Adipocyte (in vitro differentiated cells): Measurements from ENCODE around the gene UNC79.
A peak's percentile ranks its signal among the peaks of the same experiment; 100 is the strongest.

Experiments used
- DNase-seq: peaks from one replicate; pipeline ENCODE4 v3.0.0-alpha.2; 2015; ENCODE audit warnings: low read depth
- H3K27me3 ChIP-seq: replicated peaks from 2 replicates; pipeline ENCODE4 v1.7.0; 2013; ENCODE audit warnings: mild to moderate bottlenecking, low read length, moderate library complexity; ENCODE audit not compliant: control insufficient read depth, insufficient read depth
- H3K36me3 ChIP-seq: 2 replicates; pipeline ENCODE4 v1.7.0; 2013; ENCODE audit warnings: low read length, mild to moderate bottlenecking, moderate library complexity; ENCODE audit not compliant: control insufficient read depth, insufficient read depth, severe bottlenecking
- H3K4me1 ChIP-seq: 2 replicates; pipeline ENCODE4 v1.7.0; 2013; ENCODE audit warnings: mild to moderate bottlenecking, low read length, moderate library complexity; ENCODE audit not compliant: control insufficient read depth, insufficient read depth
- H3K4me3 ChIP-seq: 2 replicates; pipeline ENCODE4 v1.7.0; 2013; ENCODE audit warnings: mild to moderate bottlenecking, low read length, moderate library complexity
- H3K9ac ChIP-seq: 2 replicates; pipeline ENCODE4 v1.7.0; 2013; ENCODE audit warnings: mild to moderate bottlenecking, low read length, moderate library complexity
- H3K9me3 ChIP-seq: 2 replicates; pipeline ENCODE4 v1.7.0; 2013; ENCODE audit warnings: mild to moderate bottlenecking, low read length, moderate library complexity; ENCODE audit not compliant: control insufficient read depth

Gene UNC79

DNA sequence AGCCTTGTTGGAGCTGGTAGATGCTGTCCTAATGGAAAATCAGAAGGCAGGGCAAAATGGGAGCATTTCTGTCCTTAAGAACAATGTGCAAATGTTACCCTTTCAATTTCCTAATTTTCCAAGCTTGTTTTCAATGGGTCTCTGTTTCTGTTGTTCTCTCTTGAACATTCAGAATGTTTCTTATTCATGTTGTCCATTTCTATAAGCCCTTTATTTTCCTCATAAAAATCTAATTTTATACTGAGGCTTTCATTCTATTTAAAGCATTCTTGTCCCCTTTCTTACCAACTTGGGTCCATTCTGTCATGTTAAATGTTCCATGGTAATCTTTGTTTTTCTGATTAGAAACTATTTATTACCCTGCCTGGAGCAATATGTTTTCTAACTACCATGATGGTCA, 232.6 kb downstream of the UNC79 start:
- Histone ChIP-seq H3K36me3 (no peaks in the 10 kb centered on the region), H3K9ac (no peak overlapping the region), H3K4me1 (no peaks in the 10 kb centered on the region), H3K9me3 (peaks cover 58% of the 10 kb centered on the region), H3K4me3 (no peak overlapping the region), H3K27me3 (no peaks in the 10 kb centered on the region)
- no peak for DNase-seq

DNA sequence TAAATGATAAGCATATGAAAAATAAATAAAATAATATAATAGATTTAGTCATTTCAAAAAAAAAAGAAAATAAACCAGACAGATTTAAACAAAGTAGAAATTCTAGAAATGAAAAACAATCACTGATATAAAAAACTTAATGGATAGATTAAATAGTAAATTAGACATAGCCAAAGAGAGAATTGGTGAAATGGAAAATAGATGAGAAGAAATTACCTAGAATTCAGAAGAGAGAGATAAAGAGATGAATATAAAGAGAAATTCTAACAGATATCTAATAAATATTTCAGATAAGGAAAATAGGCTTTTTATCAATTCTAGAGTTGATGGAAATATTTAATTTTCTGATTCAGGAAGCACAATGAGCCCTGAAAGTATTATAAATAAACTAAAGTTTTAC, 234.4 kb downstream of the UNC79 start:
- peaks cover 64% of the 10 kb centered on the region for H3K9me3 ChIP-seq
- no peak for DNase-seq
- no peaks in the 10 kb centered on the region for H3K4me1 ChIP-seq
- no peaks in the 10 kb centered on the region for H3K36me3 ChIP-seq
- H3K4me3 ChIP-seq = peak overlapping the region; percentile 41
- H3K27me3 ChIP-seq = no peaks in the 10 kb centered on the region
- H3K9ac ChIP-seq = no peak overlapping the region

DNA sequence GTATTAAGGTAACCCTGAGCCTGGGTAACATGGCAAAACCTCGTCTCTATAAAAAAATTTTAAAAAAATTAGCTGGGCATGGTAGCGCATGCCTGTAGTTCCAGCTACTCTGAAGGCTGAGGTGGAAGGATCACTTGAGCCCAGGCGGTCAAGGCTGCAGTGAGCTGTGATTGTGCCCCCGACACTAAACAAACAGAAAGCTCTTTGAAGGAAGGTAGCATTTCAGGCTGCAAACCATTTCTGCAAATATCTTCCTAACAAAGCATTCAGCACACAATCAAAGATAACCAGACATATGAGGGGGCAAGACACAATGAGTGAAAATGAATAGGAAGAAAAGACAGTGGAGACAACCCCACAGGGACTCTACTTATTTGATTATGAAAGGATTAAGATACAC, 238.9 kb downstream of the UNC79 start:
- no peak overlapping the region for H3K9ac ChIP-seq
- no peaks in the 10 kb centered on the region for H3K36me3 ChIP-seq
- DNase-seq = no peak
- peaks cover 37% of the 10 kb centered on the region for H3K9me3 ChIP-seq
- no peaks in the 10 kb centered on the region for H3K27me3 ChIP-seq
- no peaks in the 10 kb centered on the region for H3K4me1 ChIP-seq
- H3K4me3 ChIP-seq = no peak overlapping the region

DNA sequence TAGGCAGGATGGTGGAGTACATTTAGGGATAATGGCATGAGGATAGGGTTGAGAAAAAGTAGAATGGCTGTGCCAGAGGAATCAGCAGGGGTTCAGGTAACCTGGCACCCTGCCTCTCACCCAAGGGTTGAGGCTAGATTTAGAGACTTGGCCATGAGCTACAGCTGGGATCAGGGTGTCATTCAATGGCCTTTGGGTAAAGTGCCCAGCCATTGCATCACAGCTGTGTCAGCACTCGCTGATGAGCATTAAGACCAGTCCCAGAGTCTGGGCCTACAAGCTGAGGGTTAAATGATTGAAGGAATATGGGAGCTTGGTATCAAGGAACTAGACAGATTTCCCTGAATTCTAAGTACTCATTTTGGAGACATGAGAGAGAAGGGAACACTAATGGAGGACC, 243.6 kb downstream of the UNC79 start:
- Histone ChIP-seq H3K9me3 (no peaks in the 10 kb centered on the region), H3K36me3 (no peaks in the 10 kb centered on the region), H3K4me1 (no peaks in the 10 kb centered on the region), H3K27me3 (no peaks in the 10 kb centered on the region), H3K4me3 (no peak overlapping the region), H3K9ac (no peak overlapping the region)
- no peak for DNase-seq

DNA sequence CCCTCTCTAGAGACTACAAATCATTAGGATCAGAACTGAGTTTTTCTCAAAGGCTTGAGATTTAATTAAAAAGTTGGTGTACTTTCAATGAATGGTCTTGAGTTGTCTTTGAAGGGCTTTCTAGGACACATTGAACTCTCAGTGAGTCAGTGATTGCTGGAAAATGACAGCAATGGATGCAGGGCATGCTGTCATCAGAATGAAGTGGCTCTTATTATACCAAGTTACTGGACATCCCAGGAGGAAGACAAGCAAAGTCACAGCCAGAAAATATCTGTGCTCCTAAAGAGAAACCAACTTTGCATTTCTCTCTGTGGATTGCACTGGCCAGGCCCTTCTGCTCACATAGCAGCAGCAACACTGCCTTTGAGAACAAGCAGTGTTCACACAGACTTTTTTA, 244.9 kb downstream of the UNC79 start:
- no peaks in the 10 kb centered on the region for H3K9me3 ChIP-seq
- no peaks in the 10 kb centered on the region for H3K36me3 ChIP-seq
- no peaks in the 10 kb centered on the region for H3K4me1 ChIP-seq
- no peak for DNase-seq
- H3K9ac ChIP-seq = no peak overlapping the region
- H3K27me3 ChIP-seq = no peaks in the 10 kb centered on the region
- H3K4me3 ChIP-seq = no peak overlapping the region

DNA sequence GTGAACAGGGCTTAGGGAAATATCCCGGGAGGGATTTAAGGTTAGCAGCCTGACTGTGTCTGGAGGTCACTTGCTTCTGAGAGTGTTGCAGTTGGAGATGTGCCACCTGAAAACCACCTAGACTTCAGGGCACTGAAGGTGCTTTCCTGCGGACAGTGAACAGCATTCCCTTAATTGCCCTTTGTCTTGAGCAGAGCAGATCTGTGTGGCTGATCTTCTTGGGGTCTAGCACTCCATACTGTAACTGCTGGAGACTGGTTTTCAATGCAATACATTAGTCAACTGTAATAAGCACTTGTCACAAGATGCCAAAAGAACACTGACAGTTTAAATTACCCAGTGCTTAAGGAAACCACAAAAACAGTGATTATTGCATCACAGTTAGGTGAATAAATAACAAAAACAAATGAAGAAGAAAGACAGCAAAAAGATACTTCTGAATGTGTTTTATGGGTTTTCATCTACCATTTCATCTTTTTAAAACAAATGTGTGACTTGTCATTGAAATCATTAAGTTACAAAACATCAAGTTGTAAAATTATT, 245.7 kb downstream of the UNC79 start:
- no peak overlapping the region for H3K9ac ChIP-seq
- H3K36me3 ChIP-seq = no peaks in the 10 kb centered on the region
- H3K4me1 ChIP-seq = no peaks in the 10 kb centered on the region
- H3K4me3 ChIP-seq = no peak overlapping the region
- H3K9me3 ChIP-seq = no peaks in the 10 kb centered on the region
- no peaks in the 10 kb centered on the region for H3K27me3 ChIP-seq
- DNase-seq = no peak

DNA sequence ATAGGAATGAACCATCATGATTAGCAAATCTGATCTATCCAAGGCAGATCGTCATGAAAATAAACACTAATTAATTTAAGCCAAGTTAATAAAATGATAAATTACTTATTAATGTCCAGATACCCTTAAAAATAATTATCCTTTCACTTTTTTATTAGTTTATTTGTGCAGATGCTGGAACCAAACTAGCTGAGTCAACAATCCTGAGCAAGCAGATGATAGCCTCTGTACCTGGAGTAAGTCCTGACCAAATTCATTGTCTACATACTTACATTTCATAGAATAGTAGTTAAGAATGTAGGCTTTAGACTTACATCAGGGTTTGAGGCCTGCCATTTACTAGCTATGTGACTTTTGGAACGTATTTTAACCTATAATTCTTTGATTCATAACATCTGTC, 251.7 kb downstream of the UNC79 start:
- no peaks in the 10 kb centered on the region for H3K9me3 ChIP-seq
- no peak overlapping the region for H3K9ac ChIP-seq
- no peak for DNase-seq
- H3K36me3 ChIP-seq = no peaks in the 10 kb centered on the region
- H3K4me1 ChIP-seq = no peaks in the 10 kb centered on the region
- no peak overlapping the region for H3K4me3 ChIP-seq
- no peaks in the 10 kb centered on the region for H3K27me3 ChIP-seq

DNA sequence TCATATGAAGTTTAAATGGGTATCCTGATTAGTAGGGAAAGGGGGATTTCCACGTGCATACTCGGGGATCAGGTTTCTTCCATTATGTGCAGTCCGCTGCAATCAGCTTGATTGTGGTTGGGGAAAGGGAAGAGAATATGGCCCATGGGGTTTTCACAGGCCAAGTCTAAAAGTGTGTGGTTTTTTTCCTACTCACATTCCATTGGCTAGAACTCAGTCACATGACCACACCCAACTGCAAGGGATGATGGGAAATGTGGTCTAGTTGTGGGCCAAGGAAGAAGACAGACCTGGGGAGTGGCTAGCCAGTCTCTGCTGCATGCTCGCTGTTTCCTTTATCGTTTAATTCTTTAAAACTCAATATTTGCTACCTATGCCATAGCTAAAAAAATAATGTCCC, 252.5 kb downstream of the UNC79 start:
- no peak overlapping the region for H3K9ac ChIP-seq
- H3K4me1 ChIP-seq = no peaks in the 10 kb centered on the region
- H3K4me3 ChIP-seq = no peak overlapping the region
- H3K9me3 ChIP-seq = no peaks in the 10 kb centered on the region
- peaks cover 2% of the 10 kb centered on the region for H3K27me3 ChIP-seq
- H3K36me3 ChIP-seq = no peaks in the 10 kb centered on the region
- DNase-seq = no peak

DNA sequence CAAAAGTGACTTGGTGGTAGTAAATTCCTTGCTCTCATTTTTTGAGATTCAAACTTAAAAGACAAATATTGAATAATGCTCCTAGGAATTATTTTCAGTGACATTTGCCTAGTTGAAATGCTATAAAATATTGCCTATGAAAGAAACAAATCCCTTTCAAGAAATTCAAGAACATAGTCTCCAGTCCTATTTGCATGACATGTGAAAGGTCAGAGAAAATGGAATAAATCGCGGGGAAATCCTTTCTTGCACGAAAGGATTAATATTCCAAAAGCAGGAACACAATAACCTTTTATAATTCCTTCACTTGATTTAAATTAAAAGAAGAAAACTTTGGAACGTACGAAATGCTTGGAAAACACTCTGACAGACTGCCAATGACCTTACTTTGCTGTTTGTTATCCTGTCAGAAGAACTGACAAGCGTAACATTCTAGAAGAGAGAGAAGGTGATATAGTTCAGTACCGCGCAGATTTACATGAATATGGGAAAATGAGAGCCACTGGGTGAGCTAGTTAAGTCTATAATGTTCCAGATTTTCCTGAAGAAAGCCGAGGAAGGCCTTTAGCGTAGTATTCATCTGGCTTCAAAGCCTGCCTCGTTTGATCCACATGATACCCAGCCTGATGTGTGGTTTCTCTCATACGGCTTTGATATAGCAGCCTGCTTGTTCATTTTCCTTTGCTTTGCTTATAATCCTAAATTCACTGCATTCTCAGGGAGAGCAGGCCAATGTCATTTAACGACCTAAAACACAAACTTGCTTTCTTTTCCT, 254.6 kb downstream of the UNC79 start:
- no peak overlapping the region for H3K4me3 ChIP-seq
- H3K27me3 ChIP-seq = peaks cover 12% of the 10 kb centered on the region
- no peaks in the 10 kb centered on the region for H3K4me1 ChIP-seq
- H3K9me3 ChIP-seq = no peaks in the 10 kb centered on the region
- no peak for DNase-seq
- no peak overlapping the region for H3K9ac ChIP-seq
- H3K36me3 ChIP-seq = no peaks in the 10 kb centered on the region

DNA sequence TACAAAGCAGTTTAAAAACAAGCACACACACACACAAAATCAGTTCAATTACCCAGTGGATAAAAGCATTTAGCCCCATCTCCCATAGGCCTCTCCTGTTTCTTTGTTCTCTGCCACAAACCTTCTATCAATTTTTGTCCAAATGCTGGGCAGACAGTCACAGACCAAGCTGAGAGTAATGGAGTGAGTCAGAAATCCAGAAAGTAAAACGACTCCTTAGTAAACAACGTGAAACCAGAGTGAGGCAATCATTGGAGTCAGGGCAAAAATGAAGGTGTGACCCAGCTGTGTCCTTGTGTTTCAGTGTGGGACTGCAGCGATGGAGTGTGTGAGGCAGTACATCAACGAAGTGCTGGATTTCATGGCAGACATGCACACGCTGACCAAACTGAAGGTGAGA, 255.5 kb downstream of the UNC79 start:
- DNase-seq = peak; percentile 1
- no peaks in the 10 kb centered on the region for H3K9me3 ChIP-seq
- H3K36me3 ChIP-seq = no peaks in the 10 kb centered on the region
- no peaks in the 10 kb centered on the region for H3K4me1 ChIP-seq
- no peak overlapping the region for H3K9ac ChIP-seq
- H3K27me3 ChIP-seq = peaks cover 12% of the 10 kb centered on the region
- H3K4me3 ChIP-seq = no peak overlapping the region

DNA sequence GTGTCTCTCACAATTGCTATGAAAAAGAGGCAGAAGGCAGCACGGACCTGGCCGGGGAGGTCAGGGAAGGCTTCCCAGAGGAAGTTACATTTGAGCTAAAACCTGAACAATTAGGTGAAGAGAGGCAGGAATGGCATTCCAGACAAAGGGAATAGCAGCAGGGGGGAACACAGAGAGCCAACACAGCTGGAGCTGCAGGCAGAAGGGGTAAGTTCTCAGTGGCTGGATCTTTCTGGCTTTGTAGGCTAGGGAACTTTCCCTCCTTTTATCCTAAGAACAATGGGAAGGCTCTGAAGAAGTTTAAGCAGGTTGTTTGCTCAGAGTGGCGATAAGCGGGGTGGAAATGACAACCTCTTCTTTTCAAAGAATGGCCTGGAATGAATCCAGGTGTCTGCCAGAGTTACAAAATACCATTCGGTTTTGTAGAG, 257.5 kb downstream of the UNC79 start:
- H3K36me3 ChIP-seq = no peaks in the 10 kb centered on the region
- no peak overlapping the region for H3K4me3 ChIP-seq
- H3K9ac ChIP-seq = no peak overlapping the region
- no peaks in the 10 kb centered on the region for H3K4me1 ChIP-seq
- peaks cover 12% of the 10 kb centered on the region for H3K27me3 ChIP-seq
- no peak for DNase-seq
- no peaks in the 10 kb centered on the region for H3K9me3 ChIP-seq

DNA sequence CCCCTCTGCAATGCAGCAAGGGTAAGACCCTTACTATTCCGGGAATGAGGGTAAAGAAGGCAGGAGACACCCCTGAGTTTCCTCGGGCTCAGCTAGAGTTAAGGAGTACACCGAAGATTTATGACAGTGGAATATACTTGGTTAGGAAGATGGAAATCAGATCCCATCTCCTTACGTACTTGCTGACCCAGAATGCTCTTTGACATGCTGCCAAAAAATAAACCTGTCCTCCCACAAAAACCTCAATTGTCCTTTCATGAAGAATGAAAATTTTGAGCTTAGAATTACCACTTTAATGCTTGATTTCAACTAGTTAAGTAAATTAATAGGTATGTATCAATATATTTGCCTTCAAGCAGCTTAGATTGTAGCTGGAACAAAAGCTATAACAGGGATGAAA, 258.1 kb downstream of the UNC79 start:
- no peaks in the 10 kb centered on the region for H3K4me1 ChIP-seq
- DNase-seq = no peak
- no peak overlapping the region for H3K9ac ChIP-seq
- no peaks in the 10 kb centered on the region for H3K9me3 ChIP-seq
- peaks cover 12% of the 10 kb centered on the region for H3K27me3 ChIP-seq
- no peak overlapping the region for H3K4me3 ChIP-seq
- no peaks in the 10 kb centered on the region for H3K36me3 ChIP-seq
